ENCODE results near the gene SSNA1.

The SSNA1 gene, protein sequence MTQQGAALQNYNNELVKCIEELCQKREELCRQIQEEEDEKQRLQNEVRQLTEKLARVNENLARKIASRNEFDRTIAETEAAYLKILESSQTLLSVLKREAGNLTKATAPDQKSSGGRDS

DNA sequence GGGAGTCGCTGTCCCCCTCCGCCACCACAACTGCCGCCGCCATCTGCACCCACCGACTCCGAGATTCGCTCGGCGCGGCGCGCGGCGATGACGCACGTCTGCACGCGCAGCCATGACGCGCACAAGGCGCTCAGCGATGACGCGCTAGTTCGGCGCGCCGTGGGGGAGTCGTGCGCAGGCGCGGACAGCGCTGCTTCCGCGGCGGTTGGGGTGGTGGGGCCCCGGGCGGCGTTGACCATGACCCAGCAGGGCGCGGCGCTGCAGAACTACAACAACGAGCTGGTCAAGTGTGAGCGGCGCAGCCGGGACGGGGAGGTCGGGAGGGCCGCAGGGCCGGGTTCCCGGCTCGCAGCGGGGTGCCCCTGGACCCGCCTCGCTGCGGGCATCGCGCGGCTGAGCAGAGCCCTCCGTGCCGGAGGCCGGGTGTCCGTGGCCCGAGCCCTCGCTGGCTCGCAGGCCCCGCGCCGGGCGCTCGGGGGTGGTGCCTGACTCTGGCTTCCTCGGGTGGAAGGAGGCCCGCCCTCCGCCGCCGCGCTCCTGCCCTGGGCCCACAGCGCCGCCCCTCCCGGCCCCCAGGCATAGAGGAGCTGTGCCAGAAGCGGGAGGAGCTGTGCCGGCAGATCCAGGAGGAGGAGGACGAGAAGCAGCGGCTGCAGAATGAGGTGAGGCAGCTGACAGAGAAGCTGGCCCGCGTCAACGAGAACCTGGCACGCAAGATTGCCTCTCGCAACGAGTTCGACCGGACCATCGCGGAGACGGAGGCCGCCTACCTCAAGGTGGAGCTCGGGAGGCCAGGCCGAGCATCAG lies at the start of gene SSNA1, which contains the start of gene ANAPC2:
Gene SSNA1 (plus strand): TSS at position 187 of the 807 bp plus-strand sequence. CDS start 51 bp downstream, at position 238.
Gene ANAPC2 (minus strand): TSS at position 71 of the 807 bp plus-strand sequence. CDS start 28 bp downstream, at position 43.
- TF ChIP-seq FOXM1 (IDR thresholded peaks at IDR 0.05; ENCODE audit: borderline replicate concordance, low read depth) (no peak), TAF1 (IDR thresholded peaks at IDR 0.05; ENCODE audit: low read depth) (peak; percentile 53), YY1 (IDR thresholded peaks at IDR 0.05; ENCODE audit: low read depth) (peak; percentile 90), EGR1 (IDR thresholded peaks at IDR 0.05) (0 out of 2 replicates have a peak, but pooled peaks have one; percentile 29), CREB1 (IDR thresholded peaks at IDR 0.05; ENCODE audit: low read depth) (peak; percentile 100), ZBTB7A (IDR thresholded peaks at IDR 0.05; ENCODE audit: low read depth) (peak; percentile 36), TEAD4 (IDR thresholded peaks at IDR 0.05) (peak; percentile 53), RAD21 (IDR thresholded peaks at IDR 0.05; ENCODE audit: low read depth) (peak; percentile 55; the same call in 1 of the 2 replicates), CEBPB (IDR thresholded peaks at IDR 0.05) (no peak), EP300 (IDR thresholded peaks at IDR 0.05; ENCODE audit: borderline replicate concordance) (no peak), TCF12 (IDR thresholded peaks at IDR 0.05; ENCODE audit: low read depth) (no peak; the same call in 1 of the 2 replicates), NFIC (IDR thresholded peaks at IDR 0.05) (peak; percentile 59; the same call in 1 of the 2 replicates)
- TF ChIP-seq, protein P1, sequence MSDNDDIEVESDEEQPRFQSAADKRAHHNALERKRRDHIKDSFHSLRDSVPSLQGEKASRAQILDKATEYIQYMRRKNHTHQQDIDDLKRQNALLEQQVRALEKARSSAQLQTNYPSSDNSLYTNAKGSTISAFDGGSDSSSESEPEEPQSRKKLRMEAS (IDR thresholded peaks at IDR 0.05) = peak; percentile 79
- TF ChIP-seq, protein P2, sequence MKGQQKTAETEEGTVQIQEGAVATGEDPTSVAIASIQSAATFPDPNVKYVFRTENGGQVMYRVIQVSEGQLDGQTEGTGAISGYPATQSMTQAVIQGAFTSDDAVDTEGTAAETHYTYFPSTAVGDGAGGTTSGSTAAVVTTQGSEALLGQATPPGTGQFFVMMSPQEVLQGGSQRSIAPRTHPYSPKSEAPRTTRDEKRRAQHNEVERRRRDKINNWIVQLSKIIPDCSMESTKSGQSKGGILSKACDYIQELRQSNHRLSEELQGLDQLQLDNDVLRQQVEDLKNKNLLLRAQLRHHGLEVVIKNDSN (IDR thresholded peaks at IDR 0.05) = peak; percentile 44
- TF ChIP-seq, protein P3, sequence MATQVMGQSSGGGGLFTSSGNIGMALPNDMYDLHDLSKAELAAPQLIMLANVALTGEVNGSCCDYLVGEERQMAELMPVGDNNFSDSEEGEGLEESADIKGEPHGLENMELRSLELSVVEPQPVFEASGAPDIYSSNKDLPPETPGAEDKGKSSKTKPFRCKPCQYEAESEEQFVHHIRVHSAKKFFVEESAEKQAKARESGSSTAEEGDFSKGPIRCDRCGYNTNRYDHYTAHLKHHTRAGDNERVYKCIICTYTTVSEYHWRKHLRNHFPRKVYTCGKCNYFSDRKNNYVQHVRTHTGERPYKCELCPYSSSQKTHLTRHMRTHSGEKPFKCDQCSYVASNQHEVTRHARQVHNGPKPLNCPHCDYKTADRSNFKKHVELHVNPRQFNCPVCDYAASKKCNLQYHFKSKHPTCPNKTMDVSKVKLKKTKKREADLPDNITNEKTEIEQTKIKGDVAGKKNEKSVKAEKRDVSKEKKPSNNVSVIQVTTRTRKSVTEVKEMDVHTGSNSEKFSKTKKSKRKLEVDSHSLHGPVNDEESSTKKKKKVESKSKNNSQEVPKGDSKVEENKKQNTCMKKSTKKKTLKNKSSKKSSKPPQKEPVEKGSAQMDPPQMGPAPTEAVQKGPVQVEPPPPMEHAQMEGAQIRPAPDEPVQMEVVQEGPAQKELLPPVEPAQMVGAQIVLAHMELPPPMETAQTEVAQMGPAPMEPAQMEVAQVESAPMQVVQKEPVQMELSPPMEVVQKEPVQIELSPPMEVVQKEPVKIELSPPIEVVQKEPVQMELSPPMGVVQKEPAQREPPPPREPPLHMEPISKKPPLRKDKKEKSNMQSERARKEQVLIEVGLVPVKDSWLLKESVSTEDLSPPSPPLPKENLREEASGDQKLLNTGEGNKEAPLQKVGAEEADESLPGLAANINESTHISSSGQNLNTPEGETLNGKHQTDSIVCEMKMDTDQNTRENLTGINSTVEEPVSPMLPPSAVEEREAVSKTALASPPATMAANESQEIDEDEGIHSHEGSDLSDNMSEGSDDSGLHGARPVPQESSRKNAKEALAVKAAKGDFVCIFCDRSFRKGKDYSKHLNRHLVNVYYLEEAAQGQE (IDR thresholded peaks at IDR 0.05; ENCODE audit: low read depth) = 0 out of 2 replicates have a peak, but pooled peaks have one; percentile 2

DNA sequence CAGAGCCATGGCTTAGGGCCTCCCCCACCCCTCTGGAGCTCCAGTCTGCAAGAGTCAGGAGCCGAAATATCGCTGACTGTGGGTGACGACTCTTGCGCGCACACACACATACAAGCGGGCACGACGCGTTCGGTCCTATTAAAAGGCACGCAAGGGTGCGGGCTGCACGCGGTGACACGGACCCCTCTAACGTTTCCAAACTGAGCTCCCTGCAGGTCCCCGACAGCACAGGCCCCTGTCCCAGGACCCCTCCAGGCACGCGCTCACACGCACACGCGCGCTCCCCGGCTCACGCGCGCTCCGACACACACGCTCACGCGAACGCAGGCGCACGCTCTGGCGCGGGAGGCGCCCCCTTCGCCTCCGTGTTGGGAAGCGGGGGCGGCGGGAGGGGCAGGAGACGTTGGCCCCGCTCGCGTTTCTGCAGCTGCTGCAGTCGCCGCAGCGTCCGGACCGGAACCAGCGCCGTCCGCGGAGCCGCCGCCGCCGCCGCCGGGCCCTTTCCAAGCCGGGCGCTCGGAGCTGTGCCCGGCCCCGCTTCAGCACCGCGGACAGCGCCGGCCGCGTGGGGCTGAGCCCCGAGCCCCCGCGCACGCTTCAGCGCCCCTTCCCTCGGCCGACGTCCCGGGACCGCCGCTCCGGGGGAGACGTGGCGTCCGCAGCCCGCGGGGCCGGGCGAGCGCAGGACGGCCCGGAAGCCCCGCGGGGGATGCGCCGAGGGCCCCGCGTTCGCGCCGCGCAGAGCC lies 49.6 kb upstream of the SSNA1 start, which contains the start of gene GRIN1:
Gene GRIN1 (plus strand): TSS at position 433 of the 746 bp plus-strand sequence. CDS start 333 bp downstream, outside the sequence.
- TF ChIP-seq EGR1 (IDR thresholded peaks at IDR 0.05) (no peak), TEAD4 (IDR thresholded peaks at IDR 0.05) (no peak), YY1 (IDR thresholded peaks at IDR 0.05; ENCODE audit: low read depth) (no peak), CEBPB (IDR thresholded peaks at IDR 0.05) (no peak), CREB1 (IDR thresholded peaks at IDR 0.05; ENCODE audit: low read depth) (no peak), RAD21 (IDR thresholded peaks at IDR 0.05; ENCODE audit: low read depth) (no peak), ZBTB7A (IDR thresholded peaks at IDR 0.05; ENCODE audit: low read depth) (peak; percentile 91), FOXM1 (IDR thresholded peaks at IDR 0.05; ENCODE audit: borderline replicate concordance, low read depth) (no peak), EP300 (IDR thresholded peaks at IDR 0.05; ENCODE audit: borderline replicate concordance) (no peak), TAF1 (IDR thresholded peaks at IDR 0.05; ENCODE audit: low read depth) (no peak), NFIC (IDR thresholded peaks at IDR 0.05) (no peak), TCF12 (IDR thresholded peaks at IDR 0.05; ENCODE audit: low read depth) (no peak)
- TF ChIP-seq, protein P3 (IDR thresholded peaks at IDR 0.05; ENCODE audit: low read depth) = peak; percentile 94
- TF ChIP-seq, protein P1 (IDR thresholded peaks at IDR 0.05) = peak; percentile 85
- TF ChIP-seq, protein P2 (IDR thresholded peaks at IDR 0.05) = no peak

DNA sequence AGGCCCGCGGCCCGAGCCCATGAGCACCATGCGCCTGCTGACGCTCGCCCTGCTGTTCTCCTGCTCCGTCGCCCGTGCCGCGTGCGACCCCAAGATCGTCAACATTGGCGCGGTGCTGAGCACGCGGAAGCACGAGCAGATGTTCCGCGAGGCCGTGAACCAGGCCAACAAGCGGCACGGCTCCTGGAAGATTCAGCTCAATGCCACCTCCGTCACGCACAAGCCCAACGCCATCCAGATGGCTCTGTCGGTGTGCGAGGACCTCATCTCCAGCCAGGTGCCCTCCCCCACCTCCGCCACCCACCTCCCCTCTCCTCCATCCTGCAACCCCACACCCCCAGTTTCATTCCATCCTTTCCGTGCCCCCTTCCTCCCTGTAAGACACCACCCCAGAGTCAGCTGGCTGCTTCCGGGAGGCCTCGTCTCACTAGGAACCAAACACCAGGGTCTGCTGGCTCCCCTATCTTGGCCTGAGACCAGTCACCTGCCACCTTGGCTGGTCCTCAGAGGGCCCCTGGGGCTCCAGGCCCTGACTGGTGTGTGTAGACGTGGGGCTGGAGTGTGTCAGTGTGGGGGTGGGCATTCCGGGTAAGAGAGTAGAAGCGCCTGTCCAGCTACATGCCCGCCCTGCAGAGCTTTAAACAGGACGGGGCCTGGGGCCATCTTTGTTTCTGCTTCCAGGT lies 48.9 kb upstream of the SSNA1 start:
- TF ChIP-seq, protein P3 (IDR thresholded peaks at IDR 0.05; ENCODE audit: low read depth) = no peak
- TF ChIP-seq TAF1 (IDR thresholded peaks at IDR 0.05; ENCODE audit: low read depth) (no peak), ZBTB7A (IDR thresholded peaks at IDR 0.05; ENCODE audit: low read depth) (no peak), NFIC (IDR thresholded peaks at IDR 0.05) (no peak), YY1 (IDR thresholded peaks at IDR 0.05; ENCODE audit: low read depth) (no peak), TCF12 (IDR thresholded peaks at IDR 0.05; ENCODE audit: low read depth) (no peak)

All from Ishikawa (cell line).